BLaER1 treated with 17β-estradiol and CSF1 and Interleukin-3, amounts not matched to agents 10 nM and 100 nM (cell line): ENCODE results near the gene ZBTB12.
"Not testable (repeated sequence)": the region's sequence is repeated elsewhere in the genome, so short reads cannot be mapped to it uniquely, and the experiment has no call there.

ENCODE experiments used
- H3K27ac ChIP-seq, 11 experiments: shearing (Covaris generic); formaldehyde crosslinking; 2 replicates each; pipeline ENCODE4 v1.8.1; 2022
- H3K27me3 ChIP-seq, 11 experiments: shearing (Covaris generic); formaldehyde crosslinking; 2 replicates each; pipeline ENCODE4 v1.8.1; 2022
- H3K36me3 ChIP-seq, 11 experiments: shearing (Covaris generic); formaldehyde crosslinking; 2 replicates each; pipeline ENCODE4 v1.8.1; 2022
- H3K4me1 ChIP-seq, 10 experiments: shearing (Covaris generic); formaldehyde crosslinking; 2 replicates each; pipeline ENCODE4 v1.8.1; 2022
- H3K4me2 ChIP-seq, 11 experiments: shearing (Covaris generic); formaldehyde crosslinking; 2 replicates each; pipeline ENCODE4 v1.8.1; 2022
- H3K4me3 ChIP-seq, 10 experiments: shearing (Covaris generic); formaldehyde crosslinking; 2 replicates each; pipeline ENCODE4 v1.8.1; 2022
- H3K9ac ChIP-seq, 11 experiments: shearing (Covaris generic); formaldehyde crosslinking; 2 replicates each; pipeline ENCODE4 v1.8.1; 2022
- H3K9me3 ChIP-seq, 11 experiments: shearing (Covaris generic); formaldehyde crosslinking; replicated peaks in 1 of 11; 2 replicates each; pipeline ENCODE4 v1.8.1; 2022
- H4K20me1 ChIP-seq, 11 experiments: shearing (Covaris generic); formaldehyde crosslinking; 2 replicates each; pipeline ENCODE4 v1.8.1; 2022
- Cebpa-rat ChIP-seq, 11 experiments: shearing (Covaris generic); IDR thresholded peaks; 2 replicates each; pipeline ENCODE4 v1.8.1; 2022

Gene ZBTB12

DNA sequence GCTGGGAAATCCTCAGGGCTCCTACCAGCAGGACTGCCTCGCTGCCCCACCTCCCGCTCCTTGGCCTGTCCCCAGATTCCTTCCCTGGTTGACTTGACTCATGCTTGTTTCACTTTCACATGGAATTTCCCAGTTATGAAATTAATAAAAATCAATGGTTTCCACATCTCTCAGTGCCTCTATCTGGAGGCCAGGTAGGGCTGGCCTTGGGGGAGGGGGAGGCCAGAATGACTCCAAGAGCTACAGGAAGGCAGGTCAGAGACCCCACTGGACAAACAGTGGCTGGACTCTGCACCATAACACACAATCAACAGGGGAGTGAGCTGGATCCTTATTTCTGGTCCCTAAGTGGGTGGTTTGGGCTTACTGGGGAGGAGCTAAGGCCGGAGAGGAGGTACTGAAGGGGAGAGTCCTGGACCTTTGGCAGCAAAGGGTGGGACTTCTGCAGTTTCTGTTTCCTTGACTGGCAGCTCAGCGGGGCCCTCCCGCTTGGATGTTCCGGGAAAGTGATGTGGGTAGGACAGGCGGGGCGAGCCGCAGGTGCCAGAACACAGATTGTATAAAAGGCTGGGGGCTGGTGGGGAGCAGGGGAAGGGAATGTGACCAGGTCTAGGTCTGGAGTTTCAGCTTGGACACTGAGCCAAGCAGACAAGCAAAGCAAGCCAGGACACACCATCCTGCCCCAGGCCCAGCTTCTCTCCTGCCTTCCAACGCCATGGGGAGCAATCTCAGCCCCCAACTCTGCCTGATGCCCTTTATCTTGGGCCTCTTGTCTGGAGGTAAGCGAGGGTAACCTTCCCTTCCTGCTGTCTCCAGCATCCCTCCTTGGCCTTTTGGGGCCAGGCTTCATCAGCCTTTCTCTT is 43.9 kb upstream of the ZBTB12 start, which contains the start of gene CFB:
TSS of gene CFB (plus strand) at position 589 of the 863 bp plus-strand sequence. CDS start at position 716, 127 bp downstream.
- peak within 1 kb of the TSS in 7 of 11 experiments; percentile 0 to 82 (median 56); a peak in 11 of 22 replicates for H3K4me2 ChIP-seq
- peaks cover 1 to 31% (median 14%) of the 10 kb centered on the region in 10 experiments; a peak in 19 of 20 replicates for H3K4me1 ChIP-seq
- peak within 1 kb of the TSS in 1 of 11 experiments; percentile 12; a peak in 1 of 22 replicates for H3K9ac ChIP-seq

DNA sequence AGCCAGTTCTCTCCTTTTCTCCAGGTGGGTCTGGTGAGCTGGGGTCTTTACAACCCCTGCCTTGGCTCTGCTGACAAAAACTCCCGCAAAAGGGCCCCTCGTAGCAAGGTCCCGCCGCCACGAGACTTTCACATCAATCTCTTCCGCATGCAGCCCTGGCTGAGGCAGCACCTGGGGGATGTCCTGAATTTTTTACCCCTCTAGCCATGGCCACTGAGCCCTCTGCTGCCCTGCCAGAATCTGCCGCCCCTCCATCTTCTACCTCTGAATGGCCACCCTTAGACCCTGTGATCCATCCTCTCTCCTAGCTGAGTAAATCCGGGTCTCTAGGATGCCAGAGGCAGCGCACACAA is 43.2 kb upstream of the ZBTB12 start:
- Histone ChIP-seq H3K4me3 (no peak overlapping the region), H3K9me3 (no peaks in the 10 kb centered on the region), H4K20me1 (no peaks in the 10 kb centered on the region), H3K36me3 (peaks cover 0 to 5% (median 2%) of the 10 kb centered on the region in 11 experiments; a peak in 6 of 22 replicates), H3K4me2 (peak overlapping the region in 7 of 11 experiments; percentile 0 to 82 (median 56); a peak in 9 of 22 replicates), H3K4me1 (peaks cover 7 to 37% (median 20%) of the 10 kb centered on the region in 10 experiments), H3K27ac (no peak overlapping the region), H3K9ac (peak overlapping the region in 1 of 11 experiments; percentile 12; a peak in 1 of 22 replicates), H3K27me3 (no peaks in the 10 kb centered on the region)
- TF ChIP-seq Cebpa-rat (IDR thresholded peaks at IDR 0.05), result no peak

More for the DNA sequence above, 43.9 kb upstream of the ZBTB12 start, which contains the start of gene CFB:
- Histone ChIP-seq H3K27me3 (no peaks in the 10 kb centered on the region), H3K36me3 (peaks cover 0 to 11% (median 8%) of the 10 kb centered on the region in 11 experiments; a peak in 16 of 22 replicates), H3K4me3 (no peak within 1 kb of the TSS), H3K9me3 (no peaks in the 10 kb centered on the region), H4K20me1 (no peaks in the 10 kb centered on the region), H3K27ac (peak within 1 kb of the TSS in 2 of 11 experiments; percentile 6 to 37; a peak in 3 of 22 replicates)
- TF ChIP-seq Cebpa-rat (IDR thresholded peaks at IDR 0.05), result no peak

DNA sequence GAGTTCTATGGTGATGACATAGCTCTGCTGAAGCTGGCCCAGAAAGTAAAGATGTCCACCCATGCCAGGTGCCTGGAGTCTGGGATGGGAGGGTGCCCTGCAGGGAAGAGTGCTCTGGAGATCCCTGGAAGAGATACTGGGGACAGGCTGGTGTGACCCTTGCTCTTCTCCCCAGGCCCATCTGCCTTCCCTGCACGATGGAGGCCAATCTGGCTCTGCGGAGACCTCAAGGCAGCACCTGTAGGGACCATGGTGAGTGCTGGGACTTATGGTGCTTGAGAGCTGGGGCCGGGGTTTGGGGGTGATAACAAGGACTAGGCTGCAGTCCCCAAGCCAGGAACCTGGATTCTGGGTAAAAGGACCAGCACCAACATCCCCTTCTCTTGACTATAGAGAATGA is 41.9 kb upstream of the ZBTB12 start:
- Histone ChIP-seq H3K36me3 (no peaks in the 10 kb centered on the region), H3K4me1 (peaks cover 14 to 34% (median 22%) of the 10 kb centered on the region in 10 experiments), H3K27me3 (no peaks in the 10 kb centered on the region)

DNA sequence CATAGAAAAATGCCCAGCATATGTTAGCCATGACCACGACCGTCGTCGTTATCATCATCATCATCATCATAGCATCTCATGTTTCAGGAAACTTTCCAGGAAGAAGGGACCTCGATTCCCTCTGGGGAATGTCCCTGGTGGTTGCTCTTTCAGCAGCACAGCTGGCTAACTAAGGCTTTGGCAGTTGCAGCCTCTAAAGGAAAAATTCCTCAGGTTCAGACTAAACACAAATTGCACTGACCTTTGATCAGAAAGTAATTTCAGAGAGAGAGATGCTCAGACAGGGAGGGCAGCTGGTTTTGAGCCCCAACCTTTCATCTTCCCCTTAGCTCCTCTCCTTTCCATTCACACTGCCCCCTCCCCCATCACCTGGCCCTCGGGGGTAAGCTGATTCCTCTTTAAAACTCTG is 38.4 kb upstream of the ZBTB12 start:
- H3K9ac ChIP-seq, result peak overlapping the region in 3 of 11 experiments; percentile 1 to 29 (median 2); a peak in 5 of 22 replicates
- H3K4me3 ChIP-seq, result no peak overlapping the region

More for the DNA sequence above, 41.9 kb upstream of the ZBTB12 start:
- H3K4me3 ChIP-seq, result no peak overlapping the region
- no peak overlapping the region for H3K9ac ChIP-seq
- H3K9me3 ChIP-seq, result no peaks in the 10 kb centered on the region
- no peak for TF ChIP-seq Cebpa-rat (IDR thresholded peaks at IDR 0.05)
- no peak overlapping the region for H3K27ac ChIP-seq
- no peaks in the 10 kb centered on the region for H4K20me1 ChIP-seq
- H3K4me2 ChIP-seq, result no peak overlapping the region

DNA sequence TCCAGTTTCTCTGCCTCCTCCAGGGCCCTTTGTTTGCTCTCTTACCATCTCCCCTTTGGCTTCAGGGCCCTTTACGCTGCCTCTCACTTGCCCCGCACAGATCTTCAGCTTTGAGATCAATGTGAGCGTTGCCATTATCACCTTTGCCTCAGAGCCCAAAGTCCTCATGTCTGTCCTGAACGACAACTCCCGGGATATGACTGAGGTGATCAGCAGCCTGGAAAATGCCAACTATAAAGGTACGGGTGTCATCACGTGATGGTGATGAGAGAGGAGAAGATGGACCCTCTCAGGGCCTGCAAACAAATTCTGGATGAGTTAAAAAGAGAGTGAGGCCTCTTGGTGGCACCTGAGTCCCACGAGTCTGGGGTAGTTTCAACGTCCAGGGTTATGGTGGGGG is 33.9 kb upstream of the ZBTB12 start:
- no peak for TF ChIP-seq Cebpa-rat (IDR thresholded peaks at IDR 0.05)
- peaks cover 7 to 26% (median 17%) of the 10 kb centered on the region in 10 experiments; a peak in 17 of 20 replicates for H3K4me1 ChIP-seq
- no peaks in the 10 kb centered on the region for H3K27me3 ChIP-seq
- no peaks in the 10 kb centered on the region for H4K20me1 ChIP-seq
- H3K4me2 ChIP-seq, result peak overlapping the region in 1 of 11 experiments; percentile 32; a peak in 2 of 22 replicates
- H3K27ac ChIP-seq, result no peak overlapping the region
- no peak overlapping the region for H3K9ac ChIP-seq
- H3K9me3 ChIP-seq, result no peaks in the 10 kb centered on the region
- no peaks in the 10 kb centered on the region for H3K36me3 ChIP-seq
- no peak overlapping the region for H3K4me3 ChIP-seq

More for the DNA sequence above, 38.4 kb upstream of the ZBTB12 start:
- no peaks in the 10 kb centered on the region for H4K20me1 ChIP-seq
- no peaks in the 10 kb centered on the region for H3K9me3 ChIP-seq
- H3K4me2 ChIP-seq, result peak overlapping the region in 8 of 11 experiments; percentile 31 to 76 (median 61); a peak in 16 of 22 replicates
- no peak overlapping the region; a peak in 1 of 22 replicates for H3K27ac ChIP-seq
- no peak for TF ChIP-seq Cebpa-rat (IDR thresholded peaks at IDR 0.05)
- no peaks in the 10 kb centered on the region for H3K36me3 ChIP-seq
- no peaks in the 10 kb centered on the region for H3K27me3 ChIP-seq
- H3K4me1 ChIP-seq, result peaks cover 4 to 32% (median 22%) of the 10 kb centered on the region in 10 experiments

DNA sequence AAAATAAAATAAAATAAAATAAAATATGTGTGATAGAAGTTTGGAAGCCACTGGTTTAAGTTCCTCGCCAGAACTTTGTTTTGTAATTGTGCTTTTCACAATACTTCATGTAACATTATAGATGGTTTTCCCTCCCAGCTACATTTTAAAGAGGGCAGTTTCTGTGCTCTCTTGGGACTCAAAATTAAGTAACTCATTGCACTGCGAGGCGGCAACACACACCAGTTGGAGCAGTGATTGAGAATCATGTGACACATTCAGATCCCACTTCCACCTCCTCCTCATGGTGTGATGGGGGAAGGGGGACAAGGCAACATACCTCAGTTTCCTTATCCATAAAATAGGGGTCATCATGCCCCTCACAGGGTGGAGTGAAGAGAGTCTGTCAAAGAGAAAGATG is 33.1 kb upstream of the ZBTB12 start:
- H4K20me1 ChIP-seq, result no peaks in the 10 kb centered on the region
- no peaks in the 10 kb centered on the region for H3K9me3 ChIP-seq
- peaks cover 7 to 22% (median 10%) of the 10 kb centered on the region in 10 experiments; a peak in 17 of 20 replicates for H3K4me1 ChIP-seq
- peak overlapping the region in 5 of 11 experiments; percentile 13 to 32 (median 20); a peak in 2 of 22 replicates for H3K4me2 ChIP-seq
- no peaks in the 10 kb centered on the region for H3K36me3 ChIP-seq
- H3K9ac ChIP-seq, result no peak overlapping the region
- no peak for TF ChIP-seq Cebpa-rat (IDR thresholded peaks at IDR 0.05)
- no peak overlapping the region for H3K27ac ChIP-seq
- H3K4me3 ChIP-seq, result no peak overlapping the region
- H3K27me3 ChIP-seq, result no peaks in the 10 kb centered on the region

DNA sequence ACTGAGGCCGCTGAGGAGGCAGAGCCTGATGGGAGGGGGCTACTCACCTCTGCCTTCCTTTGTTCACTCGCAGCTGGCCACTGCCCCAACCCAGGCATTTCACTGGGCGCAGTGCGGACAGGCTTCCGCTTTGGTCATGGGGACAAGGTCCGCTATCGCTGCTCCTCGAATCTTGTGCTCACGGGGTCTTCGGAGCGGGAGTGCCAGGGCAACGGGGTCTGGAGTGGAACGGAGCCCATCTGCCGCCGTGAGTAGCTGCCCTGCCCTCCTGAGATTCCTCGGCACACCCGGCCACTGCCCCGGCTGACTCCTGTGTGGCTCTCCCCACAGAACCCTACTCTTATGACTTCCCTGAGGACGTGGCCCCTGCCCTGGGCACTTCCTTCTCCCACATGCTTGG is 31.7 kb upstream of the ZBTB12 start:
- H3K9ac ChIP-seq, result no peak overlapping the region
- no peaks in the 10 kb centered on the region for H3K36me3 ChIP-seq
- no peaks in the 10 kb centered on the region for H4K20me1 ChIP-seq
- no peak for TF ChIP-seq Cebpa-rat (IDR thresholded peaks at IDR 0.05)
- H3K27me3 ChIP-seq, result no peaks in the 10 kb centered on the region
- H3K4me3 ChIP-seq, result no peak overlapping the region
- H3K9me3 ChIP-seq, result no peaks in the 10 kb centered on the region
- H3K27ac ChIP-seq, result no peak overlapping the region
- H3K4me1 ChIP-seq, result peaks cover 0 to 22% (median 10%) of the 10 kb centered on the region in 10 experiments; a peak in 9 of 20 replicates
- H3K4me2 ChIP-seq, result no peak overlapping the region

DNA sequence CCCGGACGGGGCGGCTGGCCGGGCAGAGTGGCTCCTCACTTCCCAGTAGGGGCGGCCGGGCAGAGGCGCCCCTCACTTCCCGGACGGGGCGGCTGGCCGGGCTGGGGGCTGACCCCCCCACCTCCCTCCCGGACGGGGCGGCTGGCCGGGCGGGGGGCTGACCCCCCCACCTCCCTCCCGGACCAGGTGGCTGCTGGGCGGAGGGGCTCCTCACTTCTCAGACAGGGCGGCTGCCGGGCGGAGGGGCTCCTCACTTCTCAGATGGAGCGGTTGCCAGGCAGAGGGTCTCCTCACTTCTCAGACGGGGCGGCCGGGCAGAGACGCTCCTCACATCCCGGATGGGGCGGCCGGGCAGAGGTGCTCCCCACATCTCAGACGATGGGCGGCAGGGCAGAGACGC is 30.3 kb upstream of the ZBTB12 start:
- not testable (repeated sequence) for H3K9ac ChIP-seq, H3K27ac ChIP-seq, H3K36me3 ChIP-seq, H4K20me1 ChIP-seq, H3K4me2 ChIP-seq, H3K27me3 ChIP-seq, H3K9me3 ChIP-seq, H3K4me3 ChIP-seq
- H3K4me1 ChIP-seq, result peaks cover 0 to 23% (median 10%) of the 10 kb centered on the region in 10 experiments; a peak in 11 of 20 replicates

DNA sequence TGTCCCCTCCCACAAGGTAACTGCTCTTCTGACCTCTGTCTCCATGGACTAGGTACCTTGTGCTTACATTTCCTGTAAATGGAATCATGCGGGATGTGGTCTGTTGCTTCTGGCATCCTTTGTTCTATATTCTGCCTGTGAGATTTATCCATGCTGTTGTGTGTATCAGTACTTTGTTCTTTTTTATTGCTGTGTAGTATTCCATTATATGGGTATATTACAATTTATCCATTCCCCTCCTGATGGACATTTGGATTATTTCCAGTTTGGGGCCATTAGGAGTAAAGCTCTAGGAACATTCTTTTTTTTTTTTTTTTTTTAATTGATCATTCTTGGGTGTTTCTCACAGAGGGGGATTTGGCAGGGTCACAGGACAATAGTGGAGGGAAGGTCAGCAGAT is 29.1 kb upstream of the ZBTB12 start:
- Histone ChIP-seq H3K9me3 (peaks cover 0 to 4% (median 0%) of the 10 kb centered on the region in 11 experiments; a peak in 3 of 22 replicates), H4K20me1 (no peaks in the 10 kb centered on the region), H3K4me1 (peaks cover 0 to 23% (median 8%) of the 10 kb centered on the region in 10 experiments; a peak in 11 of 20 replicates), H3K27ac (no peak overlapping the region), H3K27me3 (no peaks in the 10 kb centered on the region), H3K4me2 (no peak overlapping the region), H3K9ac (no peak overlapping the region), H3K36me3 (no peaks in the 10 kb centered on the region), H3K4me3 (no peak overlapping the region)
- no peak for TF ChIP-seq Cebpa-rat (IDR thresholded peaks at IDR 0.05)
